GM19324 (cell line): ENCODE measurements around the gene GNPDA1.
A peak's percentile ranks its signal among the peaks of the same experiment; 100 is the strongest.
"Not testable (repeated sequence)": the region's sequence is repeated elsewhere in the genome, so short reads cannot be mapped to it uniquely, and the experiment has no call there.

Experiments used
- ATAC-seq: cut with Tn5 transposase; IDR thresholded peaks from one replicate; pipeline ENCODE4 v1.9.1; 2021; ENCODE audit warnings: mild to moderate bottlenecking, moderate library complexity; ENCODE audit not compliant: unreplicated experiment, low FRiP score

GNPDA1 gene

GRCh38 chr5:142012792-142013388, at the start of gene GNPDA1:
GNPDA1 (minus strand) TSS chr5:142013027; CDS start chr5:142012035, 992 bp downstream.
- peak; percentile 83 for ATAC-seq

GRCh38 chr5:142059304-142059940, 46.6 kb upstream of the GNPDA1 start:
- no peak for ATAC-seq

- no peak for ATAC-seq
Observed at GRCh38 chr5:142057697-142058056, 44.9 kb upstream of the GNPDA1 start.

- no peak for ATAC-seq
Observed at GRCh38 chr5:142056816-142057696, 44.2 kb upstream of the GNPDA1 start.

GRCh38 chr5:142055301-142055700, 42.5 kb upstream of the GNPDA1 start:
- ATAC-seq: no peak

- no peak for ATAC-seq
Observed at GRCh38 chr5:142053426-142054151, 40.8 kb upstream of the GNPDA1 start.

- ATAC-seq: not testable (repeated sequence)
Observed at GRCh38 chr5:142052026-142052425, 39.2 kb upstream of the GNPDA1 start.

GRCh38 chr5:142048272-142048671, 35.4 kb upstream of the GNPDA1 start:
- ATAC-seq: no peak

GRCh38 chr5:142046191-142046590, 33.4 kb upstream of the GNPDA1 start:
- no peak for ATAC-seq

- not testable (repeated sequence) for ATAC-seq
Observed at GRCh38 chr5:142040881-142041280, 28.1 kb upstream of the GNPDA1 start.

GRCh38 chr5:142040285-142040684, 27.5 kb upstream of the GNPDA1 start:
- ATAC-seq: no peak

- ATAC-seq: no peak
Observed at GRCh38 chr5:142038735-142039134, 25.9 kb upstream of the GNPDA1 start.

- ATAC-seq: not testable (repeated sequence)
Observed at GRCh38 chr5:142037599-142037998, 24.8 kb upstream of the GNPDA1 start.

GRCh38 chr5:142036918-142037317, 24.1 kb upstream of the GNPDA1 start:
- no peak for ATAC-seq

- no peak for ATAC-seq
Observed at GRCh38 chr5:142034994-142035393, 22.2 kb upstream of the GNPDA1 start.

- ATAC-seq: not testable (repeated sequence)
Observed at GRCh38 chr5:142033632-142034567, 21.1 kb upstream of the GNPDA1 start.

GRCh38 chr5:142032747-142033631, 20.2 kb upstream of the GNPDA1 start:
- no peak for ATAC-seq

- no peak for ATAC-seq
Observed at GRCh38 chr5:142032150-142032549, 19.3 kb upstream of the GNPDA1 start.

- ATAC-seq: no peak
Observed at GRCh38 chr5:142025637-142026036, 12.8 kb upstream of the GNPDA1 start.
